Memory B cell (primary cell): ENCODE data around the gene NR2F6.

Source experiments
- ATAC-seq: fragments of 150-1000 bp; cut with Tn5 transposase; 2 replicates; pipeline ENCODE4 v1.10.0; 2021; ENCODE audit warnings: low read depth, mild to moderate bottlenecking, moderate library complexity
- DNase-seq, 2 donors: peaks; one replicate each; pipeline ENCODE4 v3.0.0; 2022; ENCODE audit warnings: low spot score in 2 of 2
- H3K27ac Mint-ChIP-seq: one replicate; pipeline ENCODE4 v1.8.0; 2022; ENCODE audit warnings: mild to moderate bottlenecking, moderate library complexity, mixed read lengths
- H3K27me3 Mint-ChIP-seq: one replicate; pipeline ENCODE4 v1.8.0; 2022; ENCODE audit warnings: mixed read lengths
- H3K36me3 Mint-ChIP-seq: one replicate; pipeline ENCODE4 v1.8.0; 2022; ENCODE audit warnings: mild to moderate bottlenecking, mixed read lengths
- H3K4me1 Mint-ChIP-seq: one replicate; pipeline ENCODE4 v1.8.0; 2022; ENCODE audit warnings: mixed read lengths
- H3K4me3 Mint-ChIP-seq: one replicate; pipeline ENCODE4 v1.8.0; 2022; ENCODE audit warnings: mild to moderate bottlenecking, moderate library complexity, mixed read lengths
- H3K9me3 Mint-ChIP-seq: one replicate; pipeline ENCODE4 v1.8.0; 2022; ENCODE audit warnings: mixed read lengths

NR2F6 gene

GRCh38 chr19:17216058-17216670, 29.6 kb downstream of the NR2F6 start:
- ATAC-seq = no peak
- Mint-ChIP-seq H3K4me1 (peaks cover 11% of the 10 kb centered on the region), H3K27me3 (no peaks in the 10 kb centered on the region), H3K27ac (peak overlapping the region; percentile 93), H3K4me3 (peak overlapping the region; percentile 88), H3K36me3 (peaks cover 23% of the 10 kb centered on the region), H3K9me3 (peaks cover 1% of the 10 kb centered on the region)
- no peak for DNase-seq

GRCh38 chr19:17215127-17215971, 30.4 kb downstream of the NR2F6 start, which contains the start of gene USE1:
Gene USE1, plus strand, starts transcription at chr19:17215357. Its CDS starts 49 bp downstream, at chr19:17215406.
- Mint-ChIP-seq H3K4me1 (peaks cover 12% of the 10 kb centered on the region), H3K27ac (peak within 1 kb of the TSS; percentile 93), H3K36me3 (peaks cover 24% of the 10 kb centered on the region), H3K9me3 (peaks cover 1% of the 10 kb centered on the region), H3K27me3 (no peaks in the 10 kb centered on the region), H3K4me3 (peak within 1 kb of the TSS; percentile 88)
- ATAC-seq (peak; percentile 97), DNase-seq (peak; percentile 74 to 82)

- H3K9me3 Mint-ChIP-seq = peaks cover 1% of the 10 kb centered on the region
- peak overlapping the region; percentile 88 for H3K4me3 Mint-ChIP-seq
- H3K36me3 Mint-ChIP-seq = peaks cover 25% of the 10 kb centered on the region
- DNase-seq (no peak), ATAC-seq (no peak)
- H3K27ac Mint-ChIP-seq = peak overlapping the region; percentile 93
- H3K4me1 Mint-ChIP-seq = peaks cover 17% of the 10 kb centered on the region
- H3K27me3 Mint-ChIP-seq = no peaks in the 10 kb centered on the region
These were observed 31.1 kb downstream of the NR2F6 start for GRCh38 chr19:17214508-17215126.

GRCh38 chr19:17213334-17213733, 32.4 kb downstream of the NR2F6 start:
- Mint-ChIP-seq H3K36me3 (peaks cover 27% of the 10 kb centered on the region), H3K27me3 (no peaks in the 10 kb centered on the region), H3K4me1 (peaks cover 24% of the 10 kb centered on the region), H3K9me3 (no peaks in the 10 kb centered on the region), H3K27ac (no peak overlapping the region), H3K4me3 (no peak overlapping the region)
- ATAC-seq (no peak), DNase-seq (no peak)

- no peaks in the 10 kb centered on the region for H3K27me3 Mint-ChIP-seq
- DNase-seq = no peak
- no peak overlapping the region for H3K27ac Mint-ChIP-seq
- no peak overlapping the region for H3K4me3 Mint-ChIP-seq
- no peak for ATAC-seq
- H3K4me1 Mint-ChIP-seq = peaks cover 23% of the 10 kb centered on the region
- H3K9me3 Mint-ChIP-seq = no peaks in the 10 kb centered on the region
- H3K36me3 Mint-ChIP-seq = peaks cover 21% of the 10 kb centered on the region
These were observed 33.9 kb downstream of the NR2F6 start for GRCh38 chr19:17211547-17212446.

- Mint-ChIP-seq H3K4me1 (peaks cover 21% of the 10 kb centered on the region), H3K27ac (peak overlapping the region; percentile 36), H3K9me3 (no peaks in the 10 kb centered on the region), H3K27me3 (no peaks in the 10 kb centered on the region), H3K36me3 (peaks cover 21% of the 10 kb centered on the region), H3K4me3 (no peak overlapping the region)
- ATAC-seq (no peak), DNase-seq (no peak)
These were observed 35.4 kb downstream of the NR2F6 start for GRCh38 chr19:17210296-17210695.

- Mint-ChIP-seq H3K4me3 (no peak overlapping the region), H3K27ac (peak overlapping the region; percentile 73), H3K36me3 (peaks cover 21% of the 10 kb centered on the region), H3K27me3 (no peaks in the 10 kb centered on the region), H3K9me3 (no peaks in the 10 kb centered on the region), H3K4me1 (peaks cover 14% of the 10 kb centered on the region)
- peak; percentile 32 to 44 for DNase-seq
- ATAC-seq = peak; percentile 60
These were observed 36.3 kb downstream of the NR2F6 start for GRCh38 chr19:17209126-17210036.

- H3K9me3 Mint-ChIP-seq = no peaks in the 10 kb centered on the region
- H3K4me3 Mint-ChIP-seq = no peak overlapping the region
- H3K27me3 Mint-ChIP-seq = no peaks in the 10 kb centered on the region
- peaks cover 18% of the 10 kb centered on the region for H3K4me1 Mint-ChIP-seq
- no peak for DNase-seq
- H3K27ac Mint-ChIP-seq = no peak overlapping the region
- ATAC-seq = no peak
- peaks cover 31% of the 10 kb centered on the region for H3K36me3 Mint-ChIP-seq
These were observed 38.8 kb downstream of the NR2F6 start for GRCh38 chr19:17206736-17207581.

GRCh38 chr19:17205237-17206140, 40.2 kb downstream of the NR2F6 start:
- DNase-seq (peak; percentile 45 to 56), ATAC-seq (peak; percentile 75)
- no peaks in the 10 kb centered on the region for H3K9me3 Mint-ChIP-seq
- H3K36me3 Mint-ChIP-seq = peaks cover 42% of the 10 kb centered on the region
- H3K4me1 Mint-ChIP-seq = peaks cover 17% of the 10 kb centered on the region
- H3K4me3 Mint-ChIP-seq = no peak overlapping the region
- H3K27me3 Mint-ChIP-seq = no peaks in the 10 kb centered on the region
- H3K27ac Mint-ChIP-seq = no peak overlapping the region

GRCh38 chr19:17202713-17203112, 43.0 kb downstream of the NR2F6 start:
- Mint-ChIP-seq H3K4me3 (no peak overlapping the region), H3K27me3 (no peaks in the 10 kb centered on the region), H3K4me1 (peaks cover 6% of the 10 kb centered on the region), H3K9me3 (no peaks in the 10 kb centered on the region), H3K36me3 (peaks cover 39% of the 10 kb centered on the region), H3K27ac (peak overlapping the region; percentile 47)
- no peak for DNase-seq
- ATAC-seq = no peak

GRCh38 chr19:17202249-17202648, 43.5 kb downstream of the NR2F6 start:
- ATAC-seq (peak; percentile 50), DNase-seq (no peak)
- Mint-ChIP-seq H3K27me3 (no peaks in the 10 kb centered on the region), H3K27ac (peak overlapping the region; percentile 47), H3K9me3 (no peaks in the 10 kb centered on the region), H3K36me3 (peaks cover 41% of the 10 kb centered on the region), H3K4me3 (no peak overlapping the region), H3K4me1 (peaks cover 6% of the 10 kb centered on the region)
